HS-27A (cell line): ENCODE results near the gene GSTM4.

Experiments used
- DNase-seq: peaks from one replicate; pipeline ENCODE4 v3.0.0-alpha.2; 2012; ENCODE audit warnings: low read depth, missing footprints

Gene GSTM4

GRCh38 chr1:109655615-109656519 is at the start of gene GSTM4:
TSS of gene GSTM4 (plus strand) at chr1:109656099. CDS start at chr1:109656390, 291 bp downstream.
- DNase-seq, result peak; percentile 47

GRCh38 chr1:109609881-109610280 is 46.0 kb upstream of the GSTM4 start:
- DNase-seq, result no peak

GRCh38 chr1:109610609-109611307 is 45.1 kb upstream of the GSTM4 start:
- no peak for DNase-seq

GRCh38 chr1:109611308-109611990 is 44.5 kb upstream of the GSTM4 start:
- no peak for DNase-seq

GRCh38 chr1:109613361-109614147 is 42.3 kb upstream of the GSTM4 start:
- DNase-seq, result no peak

GRCh38 chr1:109615879-109616278 is 40.0 kb upstream of the GSTM4 start:
- DNase-seq, result no peak

- DNase-seq, result no peak
Observed at GRCh38 chr1:109616391-109616790, 39.5 kb upstream of the GSTM4 start.

GRCh38 chr1:109617291-109617801 is 38.6 kb upstream of the GSTM4 start:
- no peak for DNase-seq

- no peak for DNase-seq
Observed at GRCh38 chr1:109618661-109619575, 37.0 kb upstream of the GSTM4 start.

- peak; percentile 57 for DNase-seq
Observed at GRCh38 chr1:109619576-109620400, 36.1 kb upstream of the GSTM4 start, which contains the start of the genes AMPD2 and GNAT2. TSS of gene AMPD2 (plus strand) at chr1:109619837. CDS start at chr1:109621176, 1,339 bp downstream. TSS of gene GNAT2 (minus strand) at chr1:109619616. CDS start at chr1:109612870, 6,746 bp downstream.

- no peak for DNase-seq
Observed at GRCh38 chr1:109620401-109620791, 35.5 kb upstream of the GSTM4 start.

- peak; percentile 77 for DNase-seq
Observed at GRCh38 chr1:109620841-109621286, 35.0 kb upstream of the GSTM4 start.

GRCh38 chr1:109621379-109622136 is 34.3 kb upstream of the GSTM4 start:
- DNase-seq, result no peak

GRCh38 chr1:109622137-109622892 is 33.6 kb upstream of the GSTM4 start:
- no peak for DNase-seq

- DNase-seq, result no peak
Observed at GRCh38 chr1:109622895-109623294, 33.0 kb upstream of the GSTM4 start.

- DNase-seq, result no peak
Observed at GRCh38 chr1:109623601-109624161, 32.2 kb upstream of the GSTM4 start.
